Mesothelial cell of epicardium (in vitro differentiated cells): ENCODE measurements around the gene SLC5A9. TPM values are rescaled to one million over a fixed set of nuclear protein-coding genes. Genes with fewer than 3 reads are reported as not detected.

Experiments used
- DNase-seq, 2 experiments: peaks; one replicate each; pipeline ENCODE4 v3.0.0; 2021; ENCODE audit warnings: low spot score in 2 of 2; ENCODE audit not compliant: unreplicated experiment in 2 of 2
- H3K27ac Mint-ChIP-seq: 2 replicates; pipeline ENCODE4 v1.8.0; 2021; ENCODE audit warnings: mixed read lengths
- H3K27me3 Mint-ChIP-seq: 2 replicates; pipeline ENCODE4 v1.8.0; 2021; ENCODE audit warnings: low read depth, mixed read lengths
- H3K36me3 Mint-ChIP-seq: 2 replicates; pipeline ENCODE4 v1.8.0; 2021; ENCODE audit warnings: mixed read lengths
- H3K4me1 Mint-ChIP-seq: 2 replicates; pipeline ENCODE4 v1.8.0; 2021; ENCODE audit warnings: mixed read lengths
- H3K4me3 Mint-ChIP-seq: 2 replicates; pipeline ENCODE4 v1.8.0; 2021; ENCODE audit warnings: mild to moderate bottlenecking, moderate library complexity, mixed read lengths
- H3K9me3 Mint-ChIP-seq: 2 replicates; pipeline ENCODE4 v1.8.0; 2021; ENCODE audit warnings: mixed read lengths
- CTCF ChIP-seq: fragments of 200-600 bp; sonication (generic); IDR thresholded peaks from one replicate; pipeline ENCODE4 v1.5.0; 2021; ENCODE audit warnings: antibody characterized with exemption; ENCODE audit not compliant: unreplicated experiment
- total RNA-seq: library from RNA; stranded (reverse); gene quantifications from 3 replicates; pipeline ENCODE4 v1.2.1, GENCODE V29; 2021

SLC5A9 gene
- total RNA-seq, 1 donor from 2014 or later: 0.07 TPM

GRCh38 chr1:48233666-48234485 is 11.4 kb downstream of the SLC5A9 start:
- Mint-ChIP-seq H3K4me1 (no peaks in the 10 kb centered on the region), H3K9me3 (no peaks in the 10 kb centered on the region), H3K27ac (no peak overlapping the region), H3K4me3 (no peak overlapping the region), H3K36me3 (no peaks in the 10 kb centered on the region), H3K27me3 (peaks cover 39% of the 10 kb centered on the region)
- no peak for TF ChIP-seq CTCF
- DNase-seq: no peak

GRCh38 chr1:48235652-48236051 is 13.1 kb downstream of the SLC5A9 start:
- no peaks in the 10 kb centered on the region for H3K36me3 Mint-ChIP-seq
- no peak for TF ChIP-seq CTCF

DNA sequence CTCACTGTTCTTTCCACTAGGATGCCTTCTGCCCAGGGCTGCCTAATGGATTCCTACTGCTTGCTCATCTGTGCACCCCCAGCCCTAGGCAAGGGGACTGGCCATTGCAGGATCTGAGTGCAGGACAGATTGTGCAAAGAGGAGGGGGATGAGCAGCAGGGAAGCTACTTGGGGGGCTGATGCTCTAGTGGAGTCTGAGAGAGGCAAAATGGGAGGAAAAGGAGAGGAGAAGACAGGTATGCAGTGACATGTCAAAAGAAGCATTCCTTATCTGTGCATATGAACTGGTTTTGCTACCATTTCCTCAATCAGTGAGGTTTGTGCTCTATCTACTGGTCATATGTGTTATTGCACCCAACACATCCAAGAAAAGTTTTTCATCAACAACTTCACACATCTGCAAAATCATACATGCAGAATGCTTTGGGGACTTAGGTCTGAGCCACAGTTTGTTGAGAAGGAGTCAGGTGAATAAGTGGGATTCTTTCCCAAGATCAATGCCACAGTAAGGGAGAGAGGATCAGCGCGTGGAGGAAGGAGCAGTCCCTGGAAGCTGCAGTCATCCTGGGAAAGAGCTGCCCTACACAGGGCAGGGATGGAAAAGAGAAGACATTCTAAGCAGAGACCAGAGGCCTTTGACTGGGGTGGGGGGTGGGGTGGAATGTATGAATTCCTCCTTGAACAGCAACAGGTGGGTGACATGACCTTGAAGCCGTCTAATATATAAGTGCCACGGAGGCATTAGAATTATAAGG is 14.4 kb downstream of the SLC5A9 start:
- H3K27me3 Mint-ChIP-seq: peaks cover 36% of the 10 kb centered on the region
- peak; percentile 76 for TF ChIP-seq CTCF
- no peaks in the 10 kb centered on the region for H3K36me3 Mint-ChIP-seq
- H3K9me3 Mint-ChIP-seq: no peaks in the 10 kb centered on the region
- no peak for DNase-seq
- no peaks in the 10 kb centered on the region for H3K4me1 Mint-ChIP-seq
- no peak overlapping the region for H3K4me3 Mint-ChIP-seq
- H3K27ac Mint-ChIP-seq: no peak overlapping the region

More at GRCh38 chr1:48235652-48236051, 13.1 kb downstream of the SLC5A9 start:
- DNase-seq: no peak
- Mint-ChIP-seq H3K27ac (no peak overlapping the region), H3K4me1 (no peaks in the 10 kb centered on the region), H3K4me3 (no peak overlapping the region), H3K9me3 (no peaks in the 10 kb centered on the region), H3K27me3 (peaks cover 35% of the 10 kb centered on the region)

GRCh38 chr1:48242141-48242736 is 19.7 kb downstream of the SLC5A9 start:
- H3K27ac Mint-ChIP-seq: no peak overlapping the region
- no peaks in the 10 kb centered on the region for H3K4me1 Mint-ChIP-seq
- no peak for TF ChIP-seq CTCF
- no peak overlapping the region for H3K4me3 Mint-ChIP-seq
- DNase-seq: no peak
- peaks cover 15% of the 10 kb centered on the region for H3K27me3 Mint-ChIP-seq
- no peaks in the 10 kb centered on the region for H3K9me3 Mint-ChIP-seq
- no peaks in the 10 kb centered on the region for H3K36me3 Mint-ChIP-seq

DNA sequence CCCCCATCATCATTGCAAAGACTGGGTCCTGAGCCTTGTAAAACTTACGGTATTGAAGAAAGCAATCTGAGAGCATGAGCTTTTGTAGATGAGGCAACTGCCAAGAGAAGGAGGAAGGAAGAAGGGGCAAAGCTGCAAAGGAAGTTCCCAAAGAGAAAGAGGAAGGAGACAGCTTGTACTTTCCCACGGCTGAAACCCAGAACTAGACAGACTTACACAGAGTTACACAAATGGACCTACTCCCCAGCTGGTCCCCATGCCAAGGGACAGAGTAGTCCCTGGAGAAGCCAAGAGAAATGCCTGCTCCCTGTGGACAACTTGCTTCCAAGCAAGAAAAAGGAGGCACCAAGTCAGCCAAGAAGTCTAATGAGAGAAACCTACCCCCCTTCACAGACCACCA is 22.6 kb downstream of the SLC5A9 start:
- Mint-ChIP-seq H3K4me1 (no peaks in the 10 kb centered on the region), H3K36me3 (no peaks in the 10 kb centered on the region)
- no peak for TF ChIP-seq CTCF

More for the DNA sequence above, 22.6 kb downstream of the SLC5A9 start:
- no peak overlapping the region for H3K4me3 Mint-ChIP-seq
- no peaks in the 10 kb centered on the region for H3K9me3 Mint-ChIP-seq
- no peak for DNase-seq
- H3K27ac Mint-ChIP-seq: no peak overlapping the region
- H3K27me3 Mint-ChIP-seq: peaks cover 24% of the 10 kb centered on the region
